Mucosa of stomach (tissue), 1 donor: ENCODE data around the gene ZMAT5.

Source experiments
- H3K27me3 ChIP-seq: one replicate; pipeline ENCODE4 v1.7.0; 2013; ENCODE audit warnings: mild to moderate bottlenecking, low read length; ENCODE audit not compliant: control insufficient read depth, insufficient read depth
- H3K36me3 ChIP-seq: one replicate; pipeline ENCODE4 v1.7.0; 2013; ENCODE audit warnings: low read length; ENCODE audit not compliant: control insufficient read depth, insufficient read depth
- H3K4me1 ChIP-seq: one replicate; pipeline ENCODE4 v1.7.0; 2013; ENCODE audit warnings: mild to moderate bottlenecking, low read length; ENCODE audit not compliant: control insufficient read depth, insufficient read depth
- H3K4me3 ChIP-seq: one replicate; pipeline ENCODE4 v1.7.0; 2013; ENCODE audit warnings: low read length
- H3K9ac ChIP-seq: one replicate; pipeline ENCODE4 v1.7.0; 2013; ENCODE audit warnings: mild to moderate bottlenecking, low read length, moderate library complexity
- H3K9me3 ChIP-seq: one replicate; pipeline ENCODE4 v1.7.0; 2013; ENCODE audit warnings: mild to moderate bottlenecking, low read length, moderate library complexity; ENCODE audit not compliant: control insufficient read depth
- donor health status: Pancreatic carcinoma.

The ZMAT5 gene

DNA sequence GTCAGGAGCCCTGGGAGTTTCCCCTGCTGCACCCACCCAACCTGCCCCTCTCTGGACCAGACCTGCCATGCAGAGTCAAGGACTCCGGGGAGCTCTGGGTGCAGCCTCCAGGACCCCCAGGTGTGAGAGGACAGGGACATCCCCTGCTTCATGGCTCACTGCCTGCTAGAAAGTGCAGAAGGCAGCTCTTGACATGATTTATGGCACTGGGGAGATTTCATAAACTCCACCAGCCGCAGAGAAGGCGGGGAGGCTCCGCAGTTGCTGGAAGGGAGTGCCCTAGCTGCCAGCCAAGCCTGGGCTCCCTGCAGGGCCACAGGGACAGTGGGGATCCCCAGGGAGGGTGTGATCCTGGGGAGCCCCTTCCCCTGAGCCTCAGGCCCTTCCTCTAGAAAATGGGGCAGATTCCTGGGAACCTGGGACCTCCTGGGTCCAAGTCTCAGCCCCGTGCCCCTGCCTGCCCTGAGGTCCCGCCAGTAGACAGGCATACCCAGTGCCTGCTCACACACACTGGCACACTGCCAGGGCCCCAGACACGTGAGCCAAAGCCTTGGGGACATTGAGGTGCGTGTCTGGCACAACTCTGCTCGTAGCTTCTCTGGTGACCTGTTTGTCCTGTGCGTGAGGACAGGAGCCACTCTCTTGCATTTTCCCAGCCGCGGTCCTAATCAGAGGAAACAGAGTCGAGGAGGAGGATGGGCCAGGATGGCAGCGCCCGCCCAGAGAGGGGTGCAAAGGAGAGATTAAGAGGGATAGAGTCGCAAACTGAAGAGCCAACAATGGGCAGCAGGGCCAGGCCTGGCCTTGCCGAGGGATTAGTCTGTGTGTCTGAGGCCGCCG, 33.2 kb downstream of the ZMAT5 start:
- H3K27me3 ChIP-seq, result no peaks in the 10 kb centered on the region
- H3K9me3 ChIP-seq, result no peaks in the 10 kb centered on the region
- H3K9ac ChIP-seq, result no peak overlapping the region
- no peak overlapping the region for H3K4me3 ChIP-seq
- H3K4me1 ChIP-seq, result no peaks in the 10 kb centered on the region
- H3K36me3 ChIP-seq, result no peaks in the 10 kb centered on the region

DNA sequence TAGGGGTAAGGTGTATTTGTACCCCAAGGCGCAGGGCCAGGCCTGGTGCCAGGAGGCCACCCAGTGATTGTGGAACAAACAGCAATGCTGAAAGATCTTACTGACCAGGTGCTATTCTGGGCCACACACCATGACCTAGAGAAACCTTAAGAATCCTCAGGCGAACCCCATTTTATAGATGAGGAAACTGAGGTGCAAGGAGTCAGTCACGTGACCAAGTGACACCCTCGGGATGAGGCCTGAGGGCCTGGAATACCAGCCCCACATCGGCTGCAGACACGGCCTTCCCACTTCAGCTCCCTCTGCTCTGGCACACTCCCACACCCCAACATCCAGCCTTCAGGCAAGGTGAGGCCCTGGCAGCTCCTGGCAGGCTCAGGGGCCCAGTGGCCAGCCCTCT, 33.9 kb downstream of the ZMAT5 start:
- no peaks in the 10 kb centered on the region for H3K27me3 ChIP-seq
- H3K9ac ChIP-seq, result no peak overlapping the region
- no peaks in the 10 kb centered on the region for H3K4me1 ChIP-seq
- H3K4me3 ChIP-seq, result no peak overlapping the region
- H3K9me3 ChIP-seq, result no peaks in the 10 kb centered on the region
- no peaks in the 10 kb centered on the region for H3K36me3 ChIP-seq

DNA sequence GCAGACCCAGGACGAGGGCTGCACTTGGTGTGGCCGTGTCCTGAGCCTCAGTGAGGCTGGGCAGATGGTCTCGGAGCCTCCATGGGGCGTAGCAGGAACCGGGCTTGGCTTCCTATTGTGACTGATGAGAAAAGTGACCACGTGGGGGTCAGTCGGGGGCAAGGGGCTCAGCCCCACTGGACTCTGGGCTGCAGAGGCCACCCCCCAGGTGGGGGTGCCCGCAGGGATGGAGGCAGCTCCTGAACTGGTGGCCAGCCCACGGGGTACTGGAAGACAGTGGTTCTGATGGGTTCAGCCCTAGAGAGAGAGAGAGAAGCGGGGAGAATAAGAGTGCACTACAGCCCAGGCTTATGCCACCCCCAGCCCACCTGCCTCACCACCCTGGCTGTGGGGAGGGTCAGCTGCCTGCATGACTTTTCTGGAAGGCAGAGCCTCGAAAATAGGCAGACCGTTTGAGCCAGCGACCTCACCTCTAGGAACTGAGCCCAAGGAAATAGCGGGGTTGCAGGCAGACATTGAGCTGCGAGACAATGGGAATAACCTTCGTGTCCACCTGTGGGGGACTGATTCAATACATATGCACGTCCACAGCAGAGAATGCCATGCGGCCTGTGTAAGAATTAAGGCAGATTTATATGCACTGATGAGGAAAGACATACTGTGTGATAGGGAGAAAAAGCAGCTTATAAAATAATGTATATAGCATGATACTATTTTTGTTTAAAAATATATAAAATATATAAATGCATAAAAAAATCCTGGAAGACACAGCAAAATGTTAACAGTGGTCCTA, 35.6 kb downstream of the ZMAT5 start:
- H3K27me3 ChIP-seq, result peaks cover 7% of the 10 kb centered on the region
- H3K4me3 ChIP-seq, result no peak overlapping the region
- no peaks in the 10 kb centered on the region for H3K36me3 ChIP-seq
- H3K4me1 ChIP-seq, result no peaks in the 10 kb centered on the region
- H3K9me3 ChIP-seq, result no peaks in the 10 kb centered on the region
- no peak overlapping the region for H3K9ac ChIP-seq

DNA sequence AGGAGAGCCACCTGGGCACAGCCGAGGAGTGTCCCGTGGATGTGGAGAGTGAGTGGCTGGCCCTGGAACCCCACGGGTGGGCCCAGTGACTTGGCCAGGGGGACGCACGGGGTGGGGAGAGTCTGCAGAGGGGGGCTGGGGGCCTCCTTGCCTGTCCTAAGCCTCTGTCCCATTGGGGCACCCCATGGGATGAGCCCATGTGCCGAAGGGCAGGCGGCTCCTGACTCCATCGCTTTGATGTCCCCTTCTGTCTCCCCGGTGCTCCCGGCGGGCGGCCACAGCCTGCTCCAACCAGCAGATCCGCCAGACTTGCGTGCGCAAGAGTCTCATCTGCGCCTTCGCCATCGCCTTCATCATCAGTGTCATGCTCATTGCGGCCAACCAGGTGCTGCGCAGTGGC, 37.6 kb downstream of the ZMAT5 start:
- Histone ChIP-seq H3K9ac (no peak overlapping the region), H3K27me3 (peaks cover 9% of the 10 kb centered on the region), H3K4me1 (no peaks in the 10 kb centered on the region), H3K9me3 (no peaks in the 10 kb centered on the region), H3K4me3 (no peak overlapping the region), H3K36me3 (no peaks in the 10 kb centered on the region)

DNA sequence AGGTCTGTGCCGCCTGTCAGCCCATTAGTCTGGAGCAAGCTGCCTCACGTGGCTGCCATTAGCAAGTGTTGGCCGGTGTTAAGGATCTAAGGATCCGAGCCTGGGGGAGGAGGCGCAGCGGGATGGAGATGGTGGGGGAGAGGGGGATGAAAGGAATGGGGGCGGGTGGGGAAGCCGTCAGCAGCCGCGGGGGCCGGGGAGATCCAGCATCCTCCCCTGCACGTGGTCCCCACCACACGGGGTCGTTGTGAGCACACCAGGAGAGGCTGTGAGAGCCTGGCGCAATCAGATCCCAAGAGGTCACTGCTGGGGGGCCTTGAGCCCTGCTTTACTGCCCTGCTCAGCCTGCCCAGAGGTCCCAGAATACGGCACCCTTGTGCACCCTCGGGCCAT, 39.7 kb downstream of the ZMAT5 start:
- H3K9me3 ChIP-seq, result no peaks in the 10 kb centered on the region
- H3K36me3 ChIP-seq, result no peaks in the 10 kb centered on the region
- H3K4me3 ChIP-seq, result no peak overlapping the region
- no peaks in the 10 kb centered on the region for H3K4me1 ChIP-seq
- no peak overlapping the region for H3K9ac ChIP-seq
- peaks cover 22% of the 10 kb centered on the region for H3K27me3 ChIP-seq

DNA sequence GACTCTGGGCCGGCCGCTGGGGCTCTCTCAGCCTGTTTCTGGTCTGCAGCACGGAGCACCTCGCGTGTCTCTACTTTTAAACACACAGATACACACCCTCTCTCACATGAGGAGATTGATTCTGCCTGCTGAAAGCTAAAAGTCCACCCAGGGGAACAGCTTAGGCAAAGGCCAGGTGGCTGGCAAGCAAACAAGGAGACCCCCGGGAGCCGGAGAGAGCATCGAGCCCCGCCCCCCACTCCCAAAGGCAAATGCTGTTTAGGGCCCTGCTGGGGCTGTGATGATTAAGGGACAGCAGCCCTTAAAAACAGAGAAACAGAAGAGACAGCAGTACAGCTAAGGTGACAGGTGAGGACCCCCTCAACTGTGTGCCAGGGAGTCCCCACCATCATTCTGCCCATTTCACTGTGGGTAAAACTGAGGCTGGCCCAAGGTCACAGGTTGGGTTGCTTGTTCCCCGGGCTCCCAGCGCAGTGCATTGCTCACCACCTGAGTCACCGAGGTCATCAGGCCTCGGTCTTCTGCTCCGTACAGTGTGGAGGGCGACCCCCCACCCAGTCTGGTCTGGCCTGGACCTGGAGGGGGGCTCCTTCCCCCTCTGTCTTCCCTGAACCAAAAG, 40.2 kb downstream of the ZMAT5 start:
- no peaks in the 10 kb centered on the region for H3K4me1 ChIP-seq
- H3K9ac ChIP-seq, result no peak overlapping the region
- no peaks in the 10 kb centered on the region for H3K36me3 ChIP-seq
- H3K4me3 ChIP-seq, result no peak overlapping the region
- no peaks in the 10 kb centered on the region for H3K9me3 ChIP-seq
- H3K27me3 ChIP-seq, result peaks cover 28% of the 10 kb centered on the region

DNA sequence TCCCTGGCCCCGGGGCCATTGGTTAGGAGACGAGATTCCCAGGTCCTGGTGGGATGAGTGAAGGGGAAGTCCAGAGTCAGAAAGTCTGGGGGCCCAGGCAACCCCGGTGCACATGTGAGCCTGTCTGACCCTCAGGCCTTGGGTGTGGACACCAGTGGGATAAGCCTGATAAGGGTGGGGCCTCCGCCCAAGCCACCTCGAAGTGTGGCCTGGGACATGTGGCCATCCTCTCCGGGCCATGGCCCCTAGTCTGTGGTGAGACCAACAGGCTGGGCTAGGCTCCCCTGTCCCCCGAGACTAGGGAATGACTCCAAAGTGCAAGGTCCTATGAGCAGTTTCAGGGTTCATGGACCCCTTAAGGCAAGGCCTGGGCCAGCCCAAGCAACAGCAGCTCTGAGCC, 40.7 kb downstream of the ZMAT5 start:
- Histone ChIP-seq H3K9me3 (no peaks in the 10 kb centered on the region), H3K9ac (no peak overlapping the region), H3K4me3 (no peak overlapping the region), H3K36me3 (no peaks in the 10 kb centered on the region), H3K4me1 (no peaks in the 10 kb centered on the region), H3K27me3 (peaks cover 33% of the 10 kb centered on the region)

DNA sequence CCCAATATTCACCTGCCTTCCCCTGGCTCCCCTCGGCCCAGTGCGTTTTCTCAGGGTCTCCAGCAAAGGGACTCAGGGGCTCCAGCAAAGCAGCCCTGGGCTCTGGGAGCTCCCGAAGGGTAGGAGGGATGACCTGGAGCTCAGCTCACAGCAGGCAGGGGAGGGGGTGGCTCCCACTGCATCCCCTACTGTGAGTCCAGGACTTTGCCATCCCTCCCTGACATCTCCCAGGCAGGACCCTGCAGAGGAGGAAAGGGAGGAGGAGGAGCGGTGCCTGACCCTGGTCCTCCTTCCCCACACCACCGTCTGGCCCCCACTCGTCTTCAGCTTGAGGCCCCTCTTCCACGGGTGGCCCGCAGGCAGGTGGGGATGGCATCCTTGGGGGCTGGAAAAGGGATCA, 42.0 kb downstream of the ZMAT5 start:
- peaks cover 38% of the 10 kb centered on the region for H3K27me3 ChIP-seq
- H3K9ac ChIP-seq, result no peak overlapping the region
- H3K36me3 ChIP-seq, result no peaks in the 10 kb centered on the region
- no peaks in the 10 kb centered on the region for H3K4me1 ChIP-seq
- H3K9me3 ChIP-seq, result no peaks in the 10 kb centered on the region
- no peak overlapping the region for H3K4me3 ChIP-seq

DNA sequence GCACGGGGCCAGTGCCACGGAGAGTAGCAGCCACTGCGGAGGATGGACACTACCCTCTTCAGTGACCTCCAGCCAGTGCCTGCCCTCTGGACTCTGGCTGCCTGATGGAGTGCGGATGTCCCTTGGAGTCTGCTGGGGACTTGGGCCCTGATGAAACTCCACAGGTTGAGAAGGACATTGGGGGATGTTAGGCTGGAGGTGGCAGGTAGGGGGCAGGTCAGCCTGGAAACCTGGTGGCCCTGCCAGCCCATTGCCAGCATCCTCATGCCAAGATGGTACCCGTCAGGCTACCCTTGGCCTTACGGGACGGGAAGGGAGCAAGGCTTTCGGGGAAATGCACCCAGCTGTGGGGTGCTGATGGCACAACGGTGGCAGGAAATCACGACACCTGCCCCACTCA, 43.0 kb downstream of the ZMAT5 start:
- no peak overlapping the region for H3K4me3 ChIP-seq
- no peaks in the 10 kb centered on the region for H3K9me3 ChIP-seq
- H3K4me1 ChIP-seq, result no peaks in the 10 kb centered on the region
- H3K27me3 ChIP-seq, result peaks cover 47% of the 10 kb centered on the region
- H3K9ac ChIP-seq, result no peak overlapping the region
- no peaks in the 10 kb centered on the region for H3K36me3 ChIP-seq

DNA sequence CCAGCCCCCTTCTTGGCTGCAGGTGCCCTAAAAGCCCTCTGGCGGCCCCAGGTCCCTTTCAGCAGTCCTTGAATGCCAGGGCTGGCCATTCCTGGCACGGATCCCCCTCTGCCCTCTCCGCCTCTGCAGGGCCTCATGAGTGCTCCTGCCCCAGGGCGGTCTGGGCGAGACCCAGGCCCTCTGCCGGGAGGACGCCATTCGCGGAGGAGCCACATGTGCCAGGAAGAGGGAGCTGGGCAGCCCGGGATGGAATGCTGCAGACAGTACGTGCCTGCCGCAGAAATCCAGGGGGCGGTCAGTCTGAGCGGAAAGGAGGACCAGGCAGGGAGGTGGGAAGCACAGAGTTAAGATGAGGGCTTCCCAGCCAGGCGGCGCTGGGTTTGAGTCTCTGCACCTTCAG, 44.2 kb downstream of the ZMAT5 start:
- no peaks in the 10 kb centered on the region for H3K9me3 ChIP-seq
- H3K4me1 ChIP-seq, result no peaks in the 10 kb centered on the region
- no peak overlapping the region for H3K9ac ChIP-seq
- H3K4me3 ChIP-seq, result no peak overlapping the region
- no peaks in the 10 kb centered on the region for H3K36me3 ChIP-seq
- H3K27me3 ChIP-seq, result peaks cover 57% of the 10 kb centered on the region

DNA sequence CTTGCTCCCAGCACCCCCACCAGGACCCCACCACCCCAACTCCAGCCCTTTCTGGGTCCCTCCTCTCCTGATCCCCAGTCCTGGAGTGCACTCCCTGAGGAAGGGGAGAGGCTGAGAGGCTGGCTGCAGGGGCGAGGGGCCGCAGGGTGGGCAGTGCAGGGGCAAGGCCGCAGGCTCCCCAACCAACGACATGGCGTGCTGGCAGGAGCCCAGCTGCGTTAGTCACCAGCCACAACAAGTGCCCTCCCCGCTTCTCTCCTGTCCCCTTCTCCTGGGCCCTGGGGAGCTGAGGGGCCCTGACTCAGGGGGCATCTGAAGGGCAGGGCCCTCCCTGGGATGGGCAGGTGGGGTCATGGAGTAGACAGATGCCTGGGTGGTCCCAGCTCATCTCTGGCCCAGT, 44.7 kb downstream of the ZMAT5 start:
- Histone ChIP-seq H3K4me3 (no peak overlapping the region), H3K9me3 (no peaks in the 10 kb centered on the region), H3K9ac (no peak overlapping the region), H3K4me1 (no peaks in the 10 kb centered on the region), H3K36me3 (no peaks in the 10 kb centered on the region), H3K27me3 (peaks cover 57% of the 10 kb centered on the region)

DNA sequence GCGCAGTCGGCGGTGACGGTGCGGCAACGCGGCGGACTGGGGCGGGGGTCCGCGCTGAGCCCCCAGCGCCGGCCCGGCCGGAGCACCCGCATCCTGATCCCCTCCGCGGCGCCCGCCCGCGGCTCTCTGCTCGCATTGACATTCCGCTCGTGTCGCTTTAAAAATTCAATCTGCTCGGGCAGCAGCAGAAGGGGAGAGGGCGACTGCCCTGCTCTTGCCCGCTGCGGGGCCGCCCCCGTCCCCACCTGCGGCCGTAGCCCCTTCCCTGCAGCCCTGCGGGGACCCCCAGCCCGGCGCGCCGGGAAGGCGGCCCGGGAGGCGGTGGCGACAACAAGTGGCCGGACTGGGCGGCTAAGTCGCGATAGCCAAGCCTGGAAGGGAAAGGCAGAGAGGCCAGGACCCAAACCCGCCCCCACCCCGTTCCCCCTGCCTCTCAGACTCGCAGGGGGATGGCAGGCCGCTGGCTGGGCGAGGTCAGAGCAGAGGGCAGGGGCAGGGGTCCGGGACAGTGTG, 45.9 kb downstream of the ZMAT5 start:
- H3K9me3 ChIP-seq, result no peaks in the 10 kb centered on the region
- H3K4me1 ChIP-seq, result no peaks in the 10 kb centered on the region
- H3K4me3 ChIP-seq, result no peak overlapping the region
- no peaks in the 10 kb centered on the region for H3K36me3 ChIP-seq
- H3K9ac ChIP-seq, result no peak overlapping the region
- H3K27me3 ChIP-seq, result peaks cover 52% of the 10 kb centered on the region
